HG03108 (cell line): ENCODE measurements around the gene FBXO34.
"Not testable (repeated sequence)": the region's sequence is repeated elsewhere in the genome, so short reads cannot be mapped to it uniquely, and the experiment has no call there.

ENCODE experiments used
- ATAC-seq: cut with Tn5 transposase; IDR thresholded peaks from one replicate; pipeline ENCODE4 v1.9.1; 2021; ENCODE audit warnings: moderate library complexity; ENCODE audit not compliant: unreplicated experiment

The FBXO34 gene

GRCh38 chr14:55340482-55340881 lies 69.3 kb downstream of the FBXO34 start:
- no peak for ATAC-seq

- no peak for ATAC-seq
Observed at GRCh38 chr14:55341781-55342180, 70.6 kb downstream of the FBXO34 start.

GRCh38 chr14:55344582-55345163 lies 73.5 kb downstream of the FBXO34 start:
- ATAC-seq = not testable (repeated sequence)

- ATAC-seq = no peak
Observed at GRCh38 chr14:55347040-55347439, 75.8 kb downstream of the FBXO34 start.

GRCh38 chr14:55347748-55348147 lies 76.5 kb downstream of the FBXO34 start:
- no peak for ATAC-seq

GRCh38 chr14:55348766-55349453 lies 77.7 kb downstream of the FBXO34 start:
- ATAC-seq = peak; percentile 52

GRCh38 chr14:55349565-55349964 lies 78.3 kb downstream of the FBXO34 start:
- no peak for ATAC-seq

GRCh38 chr14:55350461-55350860 lies 79.2 kb downstream of the FBXO34 start:
- no peak for ATAC-seq

GRCh38 chr14:55351111-55351510 lies 79.9 kb downstream of the FBXO34 start:
- ATAC-seq = no peak

GRCh38 chr14:55352201-55352600 lies 81.0 kb downstream of the FBXO34 start:
- ATAC-seq = no peak

GRCh38 chr14:55353686-55354467 lies 82.7 kb downstream of the FBXO34 start:
- ATAC-seq = no peak

GRCh38 chr14:55354500-55354899 lies 83.3 kb downstream of the FBXO34 start:
- no peak for ATAC-seq

- no peak for ATAC-seq
Observed at GRCh38 chr14:55355922-55356321, 84.7 kb downstream of the FBXO34 start.

- ATAC-seq = no peak
Observed at GRCh38 chr14:55356913-55357312, 85.7 kb downstream of the FBXO34 start.

- ATAC-seq = no peak
Observed at GRCh38 chr14:55359307-55359706, 88.1 kb downstream of the FBXO34 start.

GRCh38 chr14:55361190-55361589 lies 90.0 kb downstream of the FBXO34 start:
- ATAC-seq = no peak

GRCh38 chr14:55366271-55366670 lies 95.0 kb downstream of the FBXO34 start:
- ATAC-seq = no peak

GRCh38 chr14:55370883-55371455 lies 99.7 kb downstream of the FBXO34 start:
- ATAC-seq = no peak

- ATAC-seq = no peak
Observed at GRCh38 chr14:55372423-55372822, 101.2 kb downstream of the FBXO34 start.

- no peak for ATAC-seq
Observed at GRCh38 chr14:55372825-55373224, 101.6 kb downstream of the FBXO34 start.

GRCh38 chr14:55373784-55374705 lies 102.8 kb downstream of the FBXO34 start:
- ATAC-seq = no peak
